ENCODE results near the gene TMEM38B. TPM values are rescaled to one million over a fixed set of nuclear protein-coding genes. Genes with fewer than 3 reads are reported as not detected.

Gene TMEM38B
- total and polyA plus RNA-seq, 2 experiments from 2014 or later, result 22.0 to 28.4 TPM

GRCh38 chr9:105651806-105652205, 42.5 kb upstream of the TMEM38B start:
- H2AFZ ChIP-seq, result no peak overlapping the region
- H4K20me1 ChIP-seq (ENCODE audit: insufficient read depth, poor library complexity, severe bottlenecking), result no peaks in the 10 kb centered on the region
- H3K27me3 ChIP-seq, result peaks cover 14% of the 10 kb centered on the region
- H3K4me1 ChIP-seq (ENCODE audit: insufficient read depth), result no peaks in the 10 kb centered on the region
- DNase-seq (ENCODE audit: low spot score), result no peak
- TF ChIP-seq EZH2phosphoT487 (IDR thresholded peaks at IDR 0.05; ENCODE audit: low read depth, severe bottlenecking, unreplicated experiment) (no peak), EZH2 (IDR thresholded peaks at IDR 0.05; ENCODE audit: borderline replicate concordance) (no peak), CTCF (IDR thresholded peaks at IDR 0.05; ENCODE audit: poor library complexity) (no peak)
- no peak overlapping the region for H3K4me3 ChIP-seq
- no peaks in the 10 kb centered on the region for H3K9me3 ChIP-seq (ENCODE audit: low read depth)
- no peak overlapping the region for H3K4me2 ChIP-seq
- H3K36me3 ChIP-seq (replicated peaks; ENCODE audit: insufficient read depth, low read depth), result no peaks in the 10 kb centered on the region
- 60% methylated on average over 4 of the region's 4 CpGs for WGBS (ENCODE audit: low lambda C conversion rate, missing lambda C conversion rate)
- no peaks in the 10 kb centered on the region for H3K79me2 ChIP-seq
- H3K9me2 ChIP-seq (replicated peaks; ENCODE audit: insufficient read depth), result no peaks in the 10 kb centered on the region
- H3K27ac ChIP-seq, result no peak overlapping the region

- WGBS (ENCODE audit: low lambda C conversion rate, missing lambda C conversion rate), result 5% methylated on average over 69 of the region's 75 CpGs
- peak overlapping the region; percentile 98 for H2AFZ ChIP-seq
- peak overlapping the region; percentile 58 for H3K4me3 ChIP-seq
- peak; percentile 62 for DNase-seq (ENCODE audit: low spot score)
- TF ChIP-seq EZH2 (IDR thresholded peaks at IDR 0.05; ENCODE audit: borderline replicate concordance), result no peak
- TF ChIP-seq CTCF (IDR thresholded peaks at IDR 0.05; ENCODE audit: poor library complexity), result peak; percentile 39
- TF ChIP-seq EZH2phosphoT487 (IDR thresholded peaks at IDR 0.05; ENCODE audit: low read depth, severe bottlenecking, unreplicated experiment), result no peak
- H3K9me3 ChIP-seq (ENCODE audit: low read depth), result no peaks in the 10 kb centered on the region
- no peak overlapping the region for H3K27ac ChIP-seq
- H3K4me2 ChIP-seq, result peak overlapping the region; percentile 100
- no peaks in the 10 kb centered on the region for H3K4me1 ChIP-seq (ENCODE audit: insufficient read depth)
- no peaks in the 10 kb centered on the region for H3K79me2 ChIP-seq
- no peaks in the 10 kb centered on the region for H3K36me3 ChIP-seq (replicated peaks; ENCODE audit: insufficient read depth, low read depth)
- peaks cover 28% of the 10 kb centered on the region for H3K27me3 ChIP-seq
- no peaks in the 10 kb centered on the region for H4K20me1 ChIP-seq (ENCODE audit: insufficient read depth, poor library complexity, severe bottlenecking)
- H3K9me2 ChIP-seq (replicated peaks; ENCODE audit: insufficient read depth), result no peaks in the 10 kb centered on the region
Observed at GRCh38 chr9:105656131-105656921, 38.0 kb upstream of the TMEM38B start.

- Histone ChIP-seq H3K9me3 (ENCODE audit: low read depth) (no peaks in the 10 kb centered on the region), H3K27ac (no peak overlapping the region), H3K36me3 (replicated peaks; ENCODE audit: insufficient read depth, low read depth) (no peaks in the 10 kb centered on the region), H3K4me3 (no peak overlapping the region), H4K20me1 (ENCODE audit: insufficient read depth, poor library complexity, severe bottlenecking) (no peaks in the 10 kb centered on the region), H3K4me1 (ENCODE audit: insufficient read depth) (no peaks in the 10 kb centered on the region), H3K4me2 (no peak overlapping the region), H3K27me3 (peaks cover 28% of the 10 kb centered on the region), H3K79me2 (no peaks in the 10 kb centered on the region), H3K9me2 (replicated peaks; ENCODE audit: insufficient read depth) (no peaks in the 10 kb centered on the region), H2AFZ (no peak overlapping the region)
- TF ChIP-seq EZH2 (IDR thresholded peaks at IDR 0.05; ENCODE audit: borderline replicate concordance) (no peak), EZH2phosphoT487 (IDR thresholded peaks at IDR 0.05; ENCODE audit: low read depth, severe bottlenecking, unreplicated experiment) (no peak), CTCF (IDR thresholded peaks at IDR 0.05; ENCODE audit: poor library complexity) (no peak)
- DNase-seq (ENCODE audit: low spot score), result no peak
- 65% methylated on average over 2 of the region's 2 CpGs for WGBS (ENCODE audit: low lambda C conversion rate, missing lambda C conversion rate)
Observed at GRCh38 chr9:105658351-105658750, 36.0 kb upstream of the TMEM38B start.

Data from hepatocyte (in vitro differentiated cells).